Rectal smooth muscle tissue (tissue), 1 donor: Measurements from ENCODE around the gene RPS6KA3.
"Not testable (repeated sequence)": the region's sequence is repeated elsewhere in the genome, so short reads cannot be mapped to it uniquely, and the experiment has no call there.

Experiments used
- H3K27ac ChIP-seq: one replicate; pipeline ENCODE4 v1.7.0; 2013; ENCODE audit warnings: low read depth, low read length, inconsistent platforms
- H3K27me3 ChIP-seq: one replicate; pipeline ENCODE4 v1.7.0; 2013; ENCODE audit warnings: low read length; ENCODE audit not compliant: control insufficient read depth, insufficient read depth
- H3K36me3 ChIP-seq: one replicate; pipeline ENCODE4 v1.7.0; 2013; ENCODE audit warnings: low read length; ENCODE audit not compliant: control insufficient read depth, insufficient read depth
- H3K4me1 ChIP-seq: one replicate; pipeline ENCODE4 v1.7.0; 2013; ENCODE audit warnings: low read length; ENCODE audit not compliant: control insufficient read depth, insufficient read depth
- H3K4me3 ChIP-seq: one replicate; pipeline ENCODE4 v1.7.0; 2013; ENCODE audit warnings: low read length
- H3K9ac ChIP-seq: one replicate; pipeline ENCODE4 v1.7.0; 2013; ENCODE audit warnings: low read length

Gene RPS6KA3

GRCh38 chrX:20254712-20255299 is 11.9 kb downstream of the RPS6KA3 start:
- H3K36me3 ChIP-seq: no peaks in the 10 kb centered on the region
- H3K27ac ChIP-seq: no peak overlapping the region
- H3K4me1 ChIP-seq: no peaks in the 10 kb centered on the region
- no peaks in the 10 kb centered on the region for H3K27me3 ChIP-seq
- no peak overlapping the region for H3K9ac ChIP-seq
- H3K4me3 ChIP-seq: no peak overlapping the region

- no peaks in the 10 kb centered on the region for H3K36me3 ChIP-seq
- no peaks in the 10 kb centered on the region for H3K4me1 ChIP-seq
- no peak overlapping the region for H3K4me3 ChIP-seq
- no peaks in the 10 kb centered on the region for H3K27me3 ChIP-seq
- no peak overlapping the region for H3K9ac ChIP-seq
- no peak overlapping the region for H3K27ac ChIP-seq
These were observed 13.5 kb downstream of the RPS6KA3 start for GRCh38 chrX:20253232-20253543.

- Histone ChIP-seq H3K4me1 (no peaks in the 10 kb centered on the region), H3K9ac (no peak overlapping the region), H3K27me3 (no peaks in the 10 kb centered on the region), H3K27ac (no peak overlapping the region), H3K4me3 (no peak overlapping the region), H3K36me3 (no peaks in the 10 kb centered on the region)
These were observed 14.1 kb downstream of the RPS6KA3 start for GRCh38 chrX:20252381-20253231.

- Histone ChIP-seq H3K4me3 (no peak overlapping the region), H3K9ac (no peak overlapping the region), H3K4me1 (no peaks in the 10 kb centered on the region), H3K36me3 (no peaks in the 10 kb centered on the region), H3K27ac (no peak overlapping the region), H3K27me3 (no peaks in the 10 kb centered on the region)
These were observed 15.0 kb downstream of the RPS6KA3 start for GRCh38 chrX:20251691-20252090.

- H3K4me3 ChIP-seq, H3K4me1 ChIP-seq, H3K36me3 ChIP-seq, H3K9ac ChIP-seq, H3K27ac ChIP-seq, H3K27me3 ChIP-seq: not testable (repeated sequence)
These were observed 16.6 kb downstream of the RPS6KA3 start for GRCh38 chrX:20250146-20250545.

- Histone ChIP-seq H3K9ac (no peak overlapping the region), H3K4me1 (no peaks in the 10 kb centered on the region), H3K27me3 (no peaks in the 10 kb centered on the region), H3K27ac (no peak overlapping the region), H3K36me3 (no peaks in the 10 kb centered on the region), H3K4me3 (no peak overlapping the region)
These were observed 18.0 kb downstream of the RPS6KA3 start for GRCh38 chrX:20248592-20249192.

- no peak overlapping the region for H3K27ac ChIP-seq
- no peak overlapping the region for H3K9ac ChIP-seq
- no peaks in the 10 kb centered on the region for H3K4me1 ChIP-seq
- H3K36me3 ChIP-seq: no peaks in the 10 kb centered on the region
- no peaks in the 10 kb centered on the region for H3K27me3 ChIP-seq
- H3K4me3 ChIP-seq: no peak overlapping the region
These were observed 21.8 kb downstream of the RPS6KA3 start for GRCh38 chrX:20244931-20245330.

GRCh38 chrX:20240201-20240600 is 26.5 kb downstream of the RPS6KA3 start:
- Histone ChIP-seq H3K4me1 (no peaks in the 10 kb centered on the region), H3K27me3 (no peaks in the 10 kb centered on the region), H3K4me3 (no peak overlapping the region), H3K27ac (no peak overlapping the region), H3K9ac (no peak overlapping the region), H3K36me3 (no peaks in the 10 kb centered on the region)

- no peaks in the 10 kb centered on the region for H3K27me3 ChIP-seq
- no peak overlapping the region for H3K4me3 ChIP-seq
- no peaks in the 10 kb centered on the region for H3K4me1 ChIP-seq
- H3K27ac ChIP-seq: no peak overlapping the region
- no peaks in the 10 kb centered on the region for H3K36me3 ChIP-seq
- H3K9ac ChIP-seq: no peak overlapping the region
These were observed 28.8 kb downstream of the RPS6KA3 start for GRCh38 chrX:20237864-20238263.

GRCh38 chrX:20235755-20236154 is 31.0 kb downstream of the RPS6KA3 start:
- H3K27me3 ChIP-seq: no peaks in the 10 kb centered on the region
- no peak overlapping the region for H3K27ac ChIP-seq
- no peaks in the 10 kb centered on the region for H3K4me1 ChIP-seq
- no peaks in the 10 kb centered on the region for H3K36me3 ChIP-seq
- H3K9ac ChIP-seq: no peak overlapping the region
- H3K4me3 ChIP-seq: no peak overlapping the region

- Histone ChIP-seq H3K27me3 (no peaks in the 10 kb centered on the region), H3K4me3 (no peak overlapping the region), H3K4me1 (no peaks in the 10 kb centered on the region), H3K9ac (no peak overlapping the region), H3K36me3 (no peaks in the 10 kb centered on the region), H3K27ac (no peak overlapping the region)
These were observed 33.4 kb downstream of the RPS6KA3 start for GRCh38 chrX:20233336-20233735.

- H3K4me1 ChIP-seq: no peaks in the 10 kb centered on the region
- no peaks in the 10 kb centered on the region for H3K27me3 ChIP-seq
- no peak overlapping the region for H3K9ac ChIP-seq
- H3K4me3 ChIP-seq: no peak overlapping the region
- H3K36me3 ChIP-seq: no peaks in the 10 kb centered on the region
- H3K27ac ChIP-seq: no peak overlapping the region
These were observed 35.1 kb downstream of the RPS6KA3 start for GRCh38 chrX:20231598-20231997.

GRCh38 chrX:20230406-20230805 is 36.3 kb downstream of the RPS6KA3 start:
- no peak overlapping the region for H3K9ac ChIP-seq
- no peaks in the 10 kb centered on the region for H3K36me3 ChIP-seq
- no peaks in the 10 kb centered on the region for H3K4me1 ChIP-seq
- H3K27ac ChIP-seq: no peak overlapping the region
- no peaks in the 10 kb centered on the region for H3K27me3 ChIP-seq
- no peak overlapping the region for H3K4me3 ChIP-seq
